CD14-positive monocyte (primary cell): ENCODE results near the gene CCR1. TPM values are rescaled to one million over a fixed set of nuclear protein-coding genes. Genes with fewer than 3 reads are reported as not detected.

ENCODE experiments used
- DNase-seq, 3 donors: peaks; one replicate each; pipeline ENCODE4 v3.0.0-alpha.2; 2011 to 2022
- H2AFZ ChIP-seq: 2 replicates; pipeline ENCODE4 v1.6.0; 2012; ENCODE audit warnings: mild to moderate bottlenecking, low read depth, low read length, inconsistent platforms; ENCODE audit not compliant: insufficient read depth, poor library complexity, severe bottlenecking
- H3K27ac ChIP-seq, 2 donors: 1 replicate in 1 of 2; 2 replicates in 1 of 2; pipeline ENCODE4 v1.5.1; 2012 to 2013; ENCODE audit warnings: low read length in 2 of 2, control low read depth in 1 of 2, inconsistent platforms in 1 of 2, low read depth in 1 of 2, mild to moderate bottlenecking in 1 of 2
- H3K27me3 ChIP-seq, 2 donors: one replicate each; pipeline versions ENCODE4 v1.6.0 to v1.6.1; 2011 to 2013; ENCODE audit warnings: low read length in 2 of 2; ENCODE audit not compliant: control insufficient read depth in 2 of 2, insufficient read depth in 2 of 2
- H3K36me3 ChIP-seq, 2 donors: replicated peaks in 1 of 2; 1 replicate in 1 of 2; 2 replicates in 1 of 2; pipeline versions ENCODE4 v1.5.1 to v1.6.1; 2012 to 2013; ENCODE audit warnings: low read length in 2 of 2, control low read depth in 1 of 2, inconsistent platforms in 1 of 2, mild to moderate bottlenecking in 1 of 2; ENCODE audit not compliant: insufficient read depth in 2 of 2, control insufficient read depth in 1 of 2
- H3K4me1 ChIP-seq, 2 donors: 1 replicate in 1 of 2; 2 replicates in 1 of 2; pipeline versions ENCODE4 v1.5.1 to v1.6.1; 2012 to 2013; ENCODE audit warnings: low read length in 2 of 2, control low read depth in 1 of 2, inconsistent platforms in 1 of 2, mild to moderate bottlenecking in 1 of 2, moderate library complexity in 1 of 2; ENCODE audit not compliant: insufficient read depth in 2 of 2, control insufficient read depth in 1 of 2
- H3K4me2 ChIP-seq: replicated peaks from 2 replicates; pipeline ENCODE3; 2012; ENCODE audit warnings: low read length, moderate library complexity, mild to moderate bottlenecking; ENCODE audit not compliant: poor library complexity, severe bottlenecking; ENCODE audit errors: extremely low read depth
- H3K4me3 ChIP-seq, 3 experiments: fragments of 200-600 bp in 1 of 3; sonication (generic) in 1 of 3; replicated peaks in 1 of 3; 1 replicate in 2 of 3; 2 replicates in 1 of 3; pipeline ENCODE4 v1.5.1; 2011 to 2013; ENCODE audit warnings: low read length in 3 of 3, mild to moderate bottlenecking in 3 of 3, control low read depth in 2 of 3, low read depth in 2 of 3, inconsistent platforms in 1 of 3, moderate library complexity in 1 of 3
- H3K79me2 ChIP-seq: 2 replicates; pipeline ENCODE4 v1.6.0; 2012; ENCODE audit warnings: mild to moderate bottlenecking, control low read depth, inconsistent platforms, low read length, moderate library complexity; ENCODE audit not compliant: insufficient read depth
- H3K9ac ChIP-seq: 2 replicates; pipeline ENCODE4 v1.6.0; 2017; ENCODE audit warnings: low read length, mild to moderate bottlenecking; ENCODE audit not compliant: insufficient read depth, poor library complexity, severe bottlenecking
- H3K9me3 ChIP-seq, 2 donors: replicated peaks in 1 of 2; 1 replicate in 1 of 2; 2 replicates in 1 of 2; pipeline versions ENCODE4 v1.5.1 to v1.6.1; 2012 to 2013; ENCODE audit warnings: low read length in 2 of 2, control low read depth in 1 of 2; ENCODE audit not compliant: control insufficient read depth in 1 of 2, insufficient read depth in 1 of 2
- H4K20me1 ChIP-seq: 2 replicates; pipeline ENCODE4 v1.6.0; 2012; ENCODE audit warnings: mild to moderate bottlenecking, low read length, control low read depth, moderate library complexity; ENCODE audit not compliant: insufficient read depth
- H3K27ac Mint-ChIP-seq, 7 donors: one replicate each; pipeline ENCODE4 v1.8.0; 2020; ENCODE audit warnings: mild to moderate bottlenecking in 7 of 7, mixed read lengths in 7 of 7, moderate library complexity in 6 of 7, inconsistent platforms in 2 of 7
- H3K27me3 Mint-ChIP-seq, 3 donors: one replicate each; pipeline ENCODE4 v1.8.0; 2021 to 2022; ENCODE audit warnings: low read depth in 3 of 3, mild to moderate bottlenecking in 3 of 3, mixed read lengths in 3 of 3, moderate library complexity in 3 of 3, inconsistent platforms in 1 of 3
- H3K36me3 Mint-ChIP-seq, 2 donors: one replicate each; pipeline ENCODE4 v1.8.0; 2020; ENCODE audit warnings: mixed read lengths in 2 of 2, inconsistent platforms in 1 of 2, mild to moderate bottlenecking in 1 of 2
- H3K4me1 Mint-ChIP-seq: one replicate; pipeline ENCODE4 v1.8.0; 2020; ENCODE audit warnings: mild to moderate bottlenecking, mixed read lengths
- H3K4me3 Mint-ChIP-seq, 2 donors: one replicate each; pipeline ENCODE4 v1.8.0; 2020; ENCODE audit warnings: mild to moderate bottlenecking in 2 of 2, mixed read lengths in 2 of 2, moderate library complexity in 1 of 2
- H3K9me3 Mint-ChIP-seq, 7 donors: one replicate each; pipeline ENCODE4 v1.8.0; 2020 to 2022; ENCODE audit warnings: mixed read lengths in 7 of 7, mild to moderate bottlenecking in 6 of 7, moderate library complexity in 6 of 7, inconsistent platforms in 2 of 7
- CTCF ChIP-seq: fragments of 200-600 bp; IDR thresholded peaks from one replicate; pipeline ENCODE4 v1.8.0; 2022; ENCODE audit warnings: antibody characterized with exemption, mild to moderate bottlenecking
- WGBS: methylation state at CpG from one replicate; pipeline ENCODE4 v1.1.5; 2013; ENCODE audit warnings: missing lambda C conversion rate; ENCODE audit not compliant: insufficient coverage; 5-methylcytosine and 5-hydroxymethylcytosine counted together
- intact Hi-C, 2 donors: fragments of 100-400 bp; cut with micrococcal nuclease; formaldehyde crosslinking; loops; one replicate each; pipeline versions ENCODE4 v1.15.0 to v1.15.1; 2023
- polyA plus RNA-seq, 3 donors: library from polyadenylated mRNA; depleted of rRNA in 1 of 3; unstranded in 2 of 3; stranded (reverse) in 1 of 3; fragments of 300-500 nt in 2 of 3; fragments of >200 nt in 1 of 3; fragmentation: Illumina TruSeq in 2 of 3; gene quantifications; 1 replicate in 2 of 3; 2 replicates in 1 of 3; pipeline ENCODE4 v1.2.3, GENCODE V29; 2012 to 2021

The CCR1 gene
- polyA plus RNA-seq, 3 donors = 56.7 to 304 (median 233) TPM

GRCh38 chr3:46193436-46193835 is 14.7 kb downstream of the CCR1 start:
- Histone ChIP-seq H2AFZ (no peak overlapping the region), H3K27ac (peak overlapping the region; percentile 67 to 81), H3K4me2 (peak overlapping the region; percentile 29), H3K9ac (peak overlapping the region; percentile 23), H3K79me2 (no peaks in the 10 kb centered on the region), H3K4me1 (peaks cover 49 to 65% of the 10 kb centered on the region in 2 donors), H3K36me3 (peaks cover 0 to under 1% of the 10 kb centered on the region in 2 donors), H4K20me1 (no peaks in the 10 kb centered on the region), H3K4me3 (peak overlapping the region in 1 of 3 experiments; percentile 34), H3K27me3 (no peaks in the 10 kb centered on the region), H3K9me3 (no peaks in the 10 kb centered on the region)
- intact Hi-C loops = loop anchor here in 1 of 2 donors (5.0 kb wide), 2 partner anchors 81 to 106 kb away; no protein-coding TSS in a partner anchor
- peak overlapping the region; percentile 90 to 98 (median 98) for H3K27ac Mint-ChIP-seq
- H3K36me3 Mint-ChIP-seq = peaks cover 8 to 9% of the 10 kb centered on the region in 2 donors
- WGBS = 0% methylated on average over 1 of the region's 1 CpG
- H3K27me3 Mint-ChIP-seq = no peaks in the 10 kb centered on the region
- H3K9me3 Mint-ChIP-seq = peaks cover 0 to 10% (median 5%) of the 10 kb centered on the region in 7 donors
- peak; percentile 83 to 94 (median 93) for DNase-seq
- H3K4me3 Mint-ChIP-seq = peak overlapping the region in 1 of 2 donors; percentile 72
- TF ChIP-seq CTCF = no peak
- H3K4me1 Mint-ChIP-seq = peaks cover 44% of the 10 kb centered on the region

- H3K36me3 ChIP-seq = no peaks in the 10 kb centered on the region
- H3K4me1 ChIP-seq = peaks cover 52 to 69% of the 10 kb centered on the region in 2 donors
- Mint-ChIP-seq H3K4me3 (no peak overlapping the region), H3K9me3 (peaks cover 0 to 12% (median 1%) of the 10 kb centered on the region in 7 donors), H3K27ac (peak overlapping the region; percentile 89 to 98 (median 97)), H3K36me3 (peaks cover 3 to 6% of the 10 kb centered on the region in 2 donors), H3K4me1 (peaks cover 48% of the 10 kb centered on the region), H3K27me3 (no peaks in the 10 kb centered on the region)
- H3K9me3 ChIP-seq = no peaks in the 10 kb centered on the region
- H3K9ac ChIP-seq = no peak overlapping the region
- H4K20me1 ChIP-seq = no peaks in the 10 kb centered on the region
- intact Hi-C loops = loop anchor here in 1 of 2 donors (5.0 kb wide), 2 partner anchors 81 to 106 kb away; no protein-coding TSS in a partner anchor
- TF ChIP-seq CTCF = no peak
- no peaks in the 10 kb centered on the region for H3K27me3 ChIP-seq
- WGBS = no CpG with 5 or more reads among the region's 5 CpGs
- no peak for DNase-seq
- peak overlapping the region; percentile 43 to 81 for H3K27ac ChIP-seq
- H3K79me2 ChIP-seq = no peaks in the 10 kb centered on the region
- no peak overlapping the region for H3K4me2 ChIP-seq
- no peak overlapping the region for H2AFZ ChIP-seq
- H3K4me3 ChIP-seq = peak overlapping the region in 1 of 3 experiments; percentile 19
Measured at GRCh38 chr3:46192939-46193338, 15.2 kb downstream of the CCR1 start.
